ENCODE results near the gene PROM1. TPM values are rescaled to one million over a fixed set of nuclear protein-coding genes. Genes with fewer than 3 reads are reported as not detected.

Gene PROM1
- total RNA-seq, 6 donors from 2014 or later = 1.6 to 43.6 (median 4.3) TPM

- 94 to 95% methylated on average over 5 of the region's 5 CpGs for WGBS, 2 donors
- no peak for ATAC-seq (ENCODE audit: low FRiP score in 2 of 2)
- Histone ChIP-seq H3K36me3 (no peaks in the 10 kb centered on the region), H3K27me3 (no peaks in the 10 kb centered on the region), H3K27ac (no peak overlapping the region), H3K4me3 (no peak overlapping the region), H3K4me1 (peaks cover 0 to 5% (median 0%) of the 10 kb centered on the region in 4 donors), H3K9me3 (no peaks in the 10 kb centered on the region)
- TF ChIP-seq POLR2A (IDR thresholded peaks at IDR 0.05) (no peak), POLR2AphosphoS5 (IDR thresholded peaks at IDR 0.05) (no peak), EP300 (IDR thresholded peaks at IDR 0.05) (no peak), CTCF (IDR thresholded peaks at IDR 0.05) (no peak)
- no peak for DNase-seq
Measured at GRCh38 chr4:15953625-15954024, 130.2 kb downstream of the PROM1 start.

GRCh38 chr4:15951781-15952180 is 132.0 kb downstream of the PROM1 start:
- no peaks in the 10 kb centered on the region for H3K36me3 ChIP-seq
- peaks cover 0 to 5% (median 0%) of the 10 kb centered on the region in 4 donors for H3K4me1 ChIP-seq
- ATAC-seq (ENCODE audit: low FRiP score in 2 of 2) (no peak), DNase-seq (no peak)
- H3K27me3 ChIP-seq = no peaks in the 10 kb centered on the region
- no peaks in the 10 kb centered on the region for H3K9me3 ChIP-seq
- TF ChIP-seq POLR2A (IDR thresholded peaks at IDR 0.05) (no peak), POLR2AphosphoS5 (IDR thresholded peaks at IDR 0.05) (no peak), CTCF (IDR thresholded peaks at IDR 0.05) (no peak), EP300 (IDR thresholded peaks at IDR 0.05) (no peak)
- no peak overlapping the region for H3K4me3 ChIP-seq
- no peak overlapping the region for H3K27ac ChIP-seq

- DNase-seq (no peak), ATAC-seq (ENCODE audit: low FRiP score in 2 of 2) (no peak)
- Histone ChIP-seq H3K36me3 (no peaks in the 10 kb centered on the region), H3K27ac (no peak overlapping the region), H3K4me1 (no peaks in the 10 kb centered on the region), H3K27me3 (no peaks in the 10 kb centered on the region), H3K4me3 (no peak overlapping the region), H3K9me3 (no peaks in the 10 kb centered on the region)
- 95 to 96% methylated on average over 9 of the region's 9 CpGs for WGBS, 2 donors
- no peak for TF ChIP-seq POLR2AphosphoS5 (IDR thresholded peaks at IDR 0.05)
- TF ChIP-seq EP300 (IDR thresholded peaks at IDR 0.05) = no peak
- no peak for TF ChIP-seq POLR2A (IDR thresholded peaks at IDR 0.05)
- no peak for TF ChIP-seq CTCF (IDR thresholded peaks at IDR 0.05)
Measured at GRCh38 chr4:15948826-15949225, 135.0 kb downstream of the PROM1 start.

- WGBS, 2 donors = 88 to 89% methylated on average over 8 of the region's 8 CpGs
- Histone ChIP-seq H3K27me3 (no peaks in the 10 kb centered on the region), H3K4me3 (no peak overlapping the region), H3K4me1 (no peaks in the 10 kb centered on the region), H3K27ac (no peak overlapping the region), H3K9me3 (no peaks in the 10 kb centered on the region), H3K36me3 (no peaks in the 10 kb centered on the region)
- ATAC-seq (ENCODE audit: low FRiP score in 2 of 2) (no peak), DNase-seq (no peak)
- TF ChIP-seq POLR2AphosphoS5 (IDR thresholded peaks at IDR 0.05) (no peak), EP300 (IDR thresholded peaks at IDR 0.05) (no peak), POLR2A (IDR thresholded peaks at IDR 0.05) (no peak), CTCF (IDR thresholded peaks at IDR 0.05) (no peak)
Measured at GRCh38 chr4:15947684-15948083, 136.1 kb downstream of the PROM1 start.

- H3K9me3 ChIP-seq = no peaks in the 10 kb centered on the region
- H3K4me1 ChIP-seq = no peaks in the 10 kb centered on the region
- ATAC-seq (ENCODE audit: low FRiP score in 2 of 2) (peak in 1 of 2 donors; percentile 55), DNase-seq (no peak)
- H3K36me3 ChIP-seq = no peaks in the 10 kb centered on the region
- WGBS, 2 donors = 0 to 8% methylated on average over 1 of the region's 1 CpG
- H3K27me3 ChIP-seq = no peaks in the 10 kb centered on the region
- TF ChIP-seq POLR2A (IDR thresholded peaks at IDR 0.05) (no peak), EP300 (IDR thresholded peaks at IDR 0.05) (no peak), CTCF (IDR thresholded peaks at IDR 0.05) (no peak), POLR2AphosphoS5 (IDR thresholded peaks at IDR 0.05) (no peak)
- H3K27ac ChIP-seq = no peak overlapping the region
- no peak overlapping the region for H3K4me3 ChIP-seq
Measured at GRCh38 chr4:15945516-15945915, 138.3 kb downstream of the PROM1 start.
